ENCODE data around the gene FADS2. TPM values are rescaled to one million over a fixed set of nuclear protein-coding genes. Genes with fewer than 3 reads are reported as not detected.

FADS2 gene
- total and polyA plus RNA-seq, 2 donors = 11.2 to 39.5 TPM

GRCh38 chr11:61899146-61899841 is 71.2 kb downstream of the FADS2 start:
- Histone ChIP-seq H3K27me3 (ENCODE audit: control insufficient read depth in 2 of 2, insufficient read depth in 1 of 2, low read length in 1 of 2) (peaks cover 0 to 9% of the 10 kb centered on the region in 2 donors), H3K4me3 (ENCODE audit: low read length in 2 of 2) (no peak overlapping the region), H3K27ac (ENCODE audit: low read depth in 1 of 2, low read length in 1 of 2) (no peak overlapping the region), H3K36me3 (ENCODE audit: control insufficient read depth in 2 of 2, insufficient read depth in 2 of 2, low read length in 1 of 2) (no peaks in the 10 kb centered on the region), H3K4me1 (ENCODE audit: control insufficient read depth in 2 of 2, insufficient read depth in 2 of 2, low read length in 2 of 2) (peaks cover 2 to 10% of the 10 kb centered on the region in 2 donors), H3K9me3 (ENCODE audit: control insufficient read depth in 2 of 2, insufficient read depth in 1 of 2, low read length in 1 of 2) (no peaks in the 10 kb centered on the region)
- peak; percentile 58 to 92 (median 85) for DNase-seq (ENCODE audit: low read depth in 6 of 9, low spot score in 9 of 9)
- WGBS = 49% methylated on average over 27 of the region's 27 CpGs

GRCh38 chr11:61900251-61900650 is 72.2 kb downstream of the FADS2 start:
- Histone ChIP-seq H3K27ac (ENCODE audit: low read depth in 1 of 2, low read length in 1 of 2) (no peak overlapping the region), H3K9me3 (ENCODE audit: control insufficient read depth in 2 of 2, insufficient read depth in 1 of 2, low read length in 1 of 2) (no peaks in the 10 kb centered on the region), H3K4me3 (ENCODE audit: low read length in 2 of 2) (no peak overlapping the region), H3K4me1 (ENCODE audit: control insufficient read depth in 2 of 2, insufficient read depth in 2 of 2, low read length in 2 of 2) (peaks cover 2 to 13% of the 10 kb centered on the region in 2 donors), H3K27me3 (ENCODE audit: control insufficient read depth in 2 of 2, insufficient read depth in 1 of 2, low read length in 1 of 2) (peaks cover 0 to 17% of the 10 kb centered on the region in 2 donors), H3K36me3 (ENCODE audit: control insufficient read depth in 2 of 2, insufficient read depth in 2 of 2, low read length in 1 of 2) (no peaks in the 10 kb centered on the region)
- 98% methylated on average over 17 of the region's 17 CpGs for WGBS
- no peak for DNase-seq (ENCODE audit: low read depth in 6 of 9, low spot score in 9 of 9)

GRCh38 chr11:61901397-61901796 is 73.3 kb downstream of the FADS2 start:
- Histone ChIP-seq H3K27ac (ENCODE audit: low read depth in 1 of 2, low read length in 1 of 2) (no peak overlapping the region), H3K9me3 (ENCODE audit: control insufficient read depth in 2 of 2, insufficient read depth in 1 of 2, low read length in 1 of 2) (no peaks in the 10 kb centered on the region), H3K27me3 (ENCODE audit: control insufficient read depth in 2 of 2, insufficient read depth in 1 of 2, low read length in 1 of 2) (peaks cover 0 to 15% of the 10 kb centered on the region in 2 donors), H3K4me3 (ENCODE audit: low read length in 2 of 2) (no peak overlapping the region), H3K4me1 (ENCODE audit: control insufficient read depth in 2 of 2, insufficient read depth in 2 of 2, low read length in 2 of 2) (peaks cover 2 to 13% of the 10 kb centered on the region in 2 donors), H3K36me3 (ENCODE audit: control insufficient read depth in 2 of 2, insufficient read depth in 2 of 2, low read length in 1 of 2) (no peaks in the 10 kb centered on the region)
- DNase-seq (ENCODE audit: low read depth in 6 of 9, low spot score in 9 of 9) = no peak
- WGBS = 96% methylated on average over 10 of the region's 10 CpGs

- no peak for DNase-seq (ENCODE audit: low read depth in 6 of 9, low spot score in 9 of 9)
- H3K36me3 ChIP-seq (ENCODE audit: control insufficient read depth in 2 of 2, insufficient read depth in 2 of 2, low read length in 1 of 2) = no peaks in the 10 kb centered on the region
- 91% methylated on average over 11 of the region's 11 CpGs for WGBS
These were observed 74.2 kb downstream of the FADS2 start for GRCh38 chr11:61902313-61902712.

GRCh38 chr11:61903845-61904244 is 75.7 kb downstream of the FADS2 start:
- DNase-seq (ENCODE audit: low read depth in 6 of 9, low spot score in 9 of 9) = no peak
- WGBS = 96% methylated on average over 3 of the region's 3 CpGs
- Histone ChIP-seq H3K4me3 (ENCODE audit: low read length in 2 of 2) (no peak overlapping the region), H3K36me3 (ENCODE audit: control insufficient read depth in 2 of 2, insufficient read depth in 2 of 2, low read length in 1 of 2) (no peaks in the 10 kb centered on the region), H3K4me1 (ENCODE audit: control insufficient read depth in 2 of 2, insufficient read depth in 2 of 2, low read length in 2 of 2) (peaks cover 1 to 13% of the 10 kb centered on the region in 2 donors), H3K27ac (ENCODE audit: low read depth in 1 of 2, low read length in 1 of 2) (no peak overlapping the region), H3K27me3 (ENCODE audit: control insufficient read depth in 2 of 2, insufficient read depth in 1 of 2, low read length in 1 of 2) (peaks cover 0 to 15% of the 10 kb centered on the region in 2 donors), H3K9me3 (ENCODE audit: control insufficient read depth in 2 of 2, insufficient read depth in 1 of 2, low read length in 1 of 2) (no peaks in the 10 kb centered on the region)

More at GRCh38 chr11:61902313-61902712, 74.2 kb downstream of the FADS2 start:
- Histone ChIP-seq H3K27me3 (ENCODE audit: control insufficient read depth in 2 of 2, insufficient read depth in 1 of 2, low read length in 1 of 2) (peaks cover 0 to 15% of the 10 kb centered on the region in 2 donors), H3K4me1 (ENCODE audit: control insufficient read depth in 2 of 2, insufficient read depth in 2 of 2, low read length in 2 of 2) (peaks cover 2 to 13% of the 10 kb centered on the region in 2 donors), H3K4me3 (ENCODE audit: low read length in 2 of 2) (no peak overlapping the region), H3K9me3 (ENCODE audit: control insufficient read depth in 2 of 2, insufficient read depth in 1 of 2, low read length in 1 of 2) (no peaks in the 10 kb centered on the region), H3K27ac (ENCODE audit: low read depth in 1 of 2, low read length in 1 of 2) (no peak overlapping the region)

GRCh38 chr11:61904539-61905048 is 76.5 kb downstream of the FADS2 start:
- no peaks in the 10 kb centered on the region for H3K36me3 ChIP-seq (ENCODE audit: control insufficient read depth in 2 of 2, insufficient read depth in 2 of 2, low read length in 1 of 2)
- no peaks in the 10 kb centered on the region for H3K9me3 ChIP-seq (ENCODE audit: control insufficient read depth in 2 of 2, insufficient read depth in 1 of 2, low read length in 1 of 2)
- H3K4me1 ChIP-seq (ENCODE audit: control insufficient read depth in 2 of 2, insufficient read depth in 2 of 2, low read length in 2 of 2) = peaks cover 0 to 12% of the 10 kb centered on the region in 2 donors
- no peak overlapping the region for H3K4me3 ChIP-seq (ENCODE audit: low read length in 2 of 2)
- 51% methylated on average over 19 of the region's 19 CpGs for WGBS
- DNase-seq (ENCODE audit: low read depth in 6 of 9, low spot score in 9 of 9) = no peak
- peaks cover 0 to 15% of the 10 kb centered on the region in 2 donors for H3K27me3 ChIP-seq (ENCODE audit: control insufficient read depth in 2 of 2, insufficient read depth in 1 of 2, low read length in 1 of 2)
- H3K27ac ChIP-seq (ENCODE audit: low read depth in 1 of 2, low read length in 1 of 2) = no peak overlapping the region

GRCh38 chr11:61905067-61905696 is 77.1 kb downstream of the FADS2 start:
- H3K36me3 ChIP-seq (ENCODE audit: control insufficient read depth in 2 of 2, insufficient read depth in 2 of 2, low read length in 1 of 2) = no peaks in the 10 kb centered on the region

GRCh38 chr11:61905801-61906521 is 77.9 kb downstream of the FADS2 start:
- H3K27ac ChIP-seq (ENCODE audit: low read depth in 1 of 2, low read length in 1 of 2) = no peak overlapping the region
- H3K4me3 ChIP-seq (ENCODE audit: low read length in 2 of 2) = no peak overlapping the region
- DNase-seq (ENCODE audit: low read depth in 6 of 9, low spot score in 9 of 9) = no peak
- H3K4me1 ChIP-seq (ENCODE audit: control insufficient read depth in 2 of 2, insufficient read depth in 2 of 2, low read length in 2 of 2) = peaks cover 0 to 17% of the 10 kb centered on the region in 2 donors
- H3K27me3 ChIP-seq (ENCODE audit: control insufficient read depth in 2 of 2, insufficient read depth in 1 of 2, low read length in 1 of 2) = peaks cover 0 to 15% of the 10 kb centered on the region in 2 donors
- 95% methylated on average over 14 of the region's 14 CpGs for WGBS
- no peaks in the 10 kb centered on the region for H3K9me3 ChIP-seq (ENCODE audit: control insufficient read depth in 2 of 2, insufficient read depth in 1 of 2, low read length in 1 of 2)
- H3K36me3 ChIP-seq (ENCODE audit: control insufficient read depth in 2 of 2, insufficient read depth in 2 of 2, low read length in 1 of 2) = no peaks in the 10 kb centered on the region

More at GRCh38 chr11:61905067-61905696, 77.1 kb downstream of the FADS2 start:
- Histone ChIP-seq H3K27me3 (ENCODE audit: control insufficient read depth in 2 of 2, insufficient read depth in 1 of 2, low read length in 1 of 2) (peaks cover 0 to 15% of the 10 kb centered on the region in 2 donors), H3K4me3 (ENCODE audit: low read length in 2 of 2) (no peak overlapping the region), H3K27ac (ENCODE audit: low read depth in 1 of 2, low read length in 1 of 2) (no peak overlapping the region), H3K4me1 (ENCODE audit: control insufficient read depth in 2 of 2, insufficient read depth in 2 of 2, low read length in 2 of 2) (peaks cover 0 to 13% of the 10 kb centered on the region in 2 donors), H3K9me3 (ENCODE audit: control insufficient read depth in 2 of 2, insufficient read depth in 1 of 2, low read length in 1 of 2) (no peaks in the 10 kb centered on the region)
- no peak for DNase-seq (ENCODE audit: low read depth in 6 of 9, low spot score in 9 of 9)
- WGBS = 97% methylated on average over 13 of the region's 13 CpGs

All from thymus (tissue), 11 donors.